C4-2B (cell line): ENCODE measurements around the gene AIFM3.

Experiments used
- H3K27ac ChIP-seq: fragments of 450-650 bp; 2 replicates; pipeline ENCODE4 v1.5.1; 2017
- CTCF ChIP-seq: fragments of 450-650 bp; conservative IDR thresholded peaks from 2 replicates; pipeline ENCODE4 v1.5.1; 2017; ENCODE audit warnings: mild to moderate bottlenecking
- ZFX ChIP-seq: fragments of 450-650 bp; IDR thresholded peaks from 2 replicates; pipeline ENCODE4 v1.6.1; 2017

The AIFM3 gene

GRCh38 chr22:20975541-20976290, 8.7 kb downstream of the AIFM3 start:
- H3K27ac ChIP-seq, result no peak overlapping the region
- TF ChIP-seq CTCF, result no peak
- TF ChIP-seq ZFX, result no peak

GRCh38 chr22:20976291-20976877, 9.3 kb downstream of the AIFM3 start:
- no peak overlapping the region for H3K27ac ChIP-seq
- no peak for TF ChIP-seq CTCF
- no peak for TF ChIP-seq ZFX

- no peak overlapping the region for H3K27ac ChIP-seq
- TF ChIP-seq ZFX (no peak), CTCF (no peak)
These were observed 10.0 kb downstream of the AIFM3 start for GRCh38 chr22:20977019-20977418.

- TF ChIP-seq CTCF (no peak), ZFX (no peak)
- H3K27ac ChIP-seq, result no peak overlapping the region
These were observed 10.6 kb downstream of the AIFM3 start for GRCh38 chr22:20977516-20978170.

- H3K27ac ChIP-seq, result no peak overlapping the region
- no peak for TF ChIP-seq CTCF
- no peak for TF ChIP-seq ZFX
These were observed 11.4 kb downstream of the AIFM3 start for GRCh38 chr22:20978419-20978818.

GRCh38 chr22:20979243-20979809, 12.3 kb downstream of the AIFM3 start:
- H3K27ac ChIP-seq, result no peak overlapping the region
- TF ChIP-seq ZFX (no peak), CTCF (no peak)

GRCh38 chr22:20979940-20980453, 12.9 kb downstream of the AIFM3 start:
- TF ChIP-seq ZFX, result no peak
- TF ChIP-seq CTCF, result no peak
- no peak overlapping the region for H3K27ac ChIP-seq
